Measurements from ENCODE around the gene CSF2RB. TPM values are rescaled to one million over a fixed set of nuclear protein-coding genes. Genes with fewer than 3 reads are reported as not detected.

Gene CSF2RB
- polyA plus RNA-seq, 1 donor (not counting 4 experiments of a cell fraction or from before 2014, with no cell fraction given), result 0.08 TPM

DNA sequence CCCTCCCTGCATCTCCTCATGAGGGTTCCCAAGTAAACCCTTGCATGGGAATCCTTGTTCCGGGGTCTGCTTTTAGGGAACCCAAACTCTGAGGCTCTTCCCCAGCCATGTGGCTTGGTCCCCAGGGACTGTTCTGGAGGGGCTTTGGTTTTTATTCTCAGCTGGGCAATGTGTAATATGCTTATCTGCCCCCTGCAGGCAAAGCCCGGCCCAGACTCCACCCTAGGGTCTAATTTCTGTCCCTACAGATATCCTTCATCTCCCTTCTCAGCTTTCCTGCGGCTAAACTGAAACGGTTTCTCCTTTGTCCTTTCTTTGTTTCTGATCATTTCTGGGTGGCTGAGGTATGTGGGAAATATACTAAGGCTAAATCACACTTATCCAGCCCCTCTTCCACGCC, 68.7 kb downstream of the CSF2RB start:
- peaks cover 4% of the 10 kb centered on the region for H3K4me1 ChIP-seq (ENCODE audit: control insufficient read depth, extremely low read depth, insufficient read depth, low read length)
- no peaks in the 10 kb centered on the region for H3K36me3 ChIP-seq (ENCODE audit: control insufficient read depth in 2 of 2, extremely low read depth in 1 of 2, insufficient read depth in 2 of 2, low read length in 2 of 2)
- peaks cover 2% of the 10 kb centered on the region for H3K27me3 ChIP-seq (ENCODE audit: control insufficient read depth, extremely low read depth, insufficient read depth, low read length)
- H3K4me3 ChIP-seq (ENCODE audit: control insufficient read depth in 2 of 3, extremely low read depth in 1 of 3, insufficient read depth in 2 of 3, low read depth in 1 of 3, low read length in 3 of 3), result no peak overlapping the region
- no peaks in the 10 kb centered on the region for H3K9me1 ChIP-seq (ENCODE audit: control insufficient read depth, extremely low read depth, insufficient read depth, low read length)
- no peak overlapping the region for H3K4me2 ChIP-seq (ENCODE audit: control insufficient read depth, extremely low read depth, insufficient read depth, low read depth, low read length)
- no peak for TF ChIP-seq EZH2 (IDR thresholded peaks at IDR 0.05; ENCODE audit: low read length)
- TF ChIP-seq, protein P1, sequence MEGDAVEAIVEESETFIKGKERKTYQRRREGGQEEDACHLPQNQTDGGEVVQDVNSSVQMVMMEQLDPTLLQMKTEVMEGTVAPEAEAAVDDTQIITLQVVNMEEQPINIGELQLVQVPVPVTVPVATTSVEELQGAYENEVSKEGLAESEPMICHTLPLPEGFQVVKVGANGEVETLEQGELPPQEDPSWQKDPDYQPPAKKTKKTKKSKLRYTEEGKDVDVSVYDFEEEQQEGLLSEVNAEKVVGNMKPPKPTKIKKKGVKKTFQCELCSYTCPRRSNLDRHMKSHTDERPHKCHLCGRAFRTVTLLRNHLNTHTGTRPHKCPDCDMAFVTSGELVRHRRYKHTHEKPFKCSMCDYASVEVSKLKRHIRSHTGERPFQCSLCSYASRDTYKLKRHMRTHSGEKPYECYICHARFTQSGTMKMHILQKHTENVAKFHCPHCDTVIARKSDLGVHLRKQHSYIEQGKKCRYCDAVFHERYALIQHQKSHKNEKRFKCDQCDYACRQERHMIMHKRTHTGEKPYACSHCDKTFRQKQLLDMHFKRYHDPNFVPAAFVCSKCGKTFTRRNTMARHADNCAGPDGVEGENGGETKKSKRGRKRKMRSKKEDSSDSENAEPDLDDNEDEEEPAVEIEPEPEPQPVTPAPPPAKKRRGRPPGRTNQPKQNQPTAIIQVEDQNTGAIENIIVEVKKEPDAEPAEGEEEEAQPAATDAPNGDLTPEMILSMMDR (optimal IDR thresholded peaks at IDR 0.05 in 1 of 3, IDR thresholded peaks at IDR 0.05 in 1 of 3, conservative IDR thresholded peaks at IDR 0.05 in 1 of 3; ENCODE audit: extremely low read depth in 1 of 3, insufficient read depth in 2 of 3, low read length in 3 of 3), result no peak
- no peak overlapping the region for H3K9ac ChIP-seq (ENCODE audit: control insufficient read depth, extremely low read depth, insufficient read depth, low read length)
- H3K27ac ChIP-seq (ENCODE audit: control insufficient read depth, insufficient read depth, low read length), result no peak overlapping the region
- no peaks in the 10 kb centered on the region for H4K20me1 ChIP-seq (ENCODE audit: control insufficient read depth, extremely low read depth, insufficient read depth, low read length)
- no peak overlapping the region for H2AFZ ChIP-seq (ENCODE audit: control insufficient read depth, low read length)
- DNase-seq (ENCODE audit: low read depth, low spot score), result no peak
- peaks cover 3% of the 10 kb centered on the region for H3K9me3 ChIP-seq (ENCODE audit: control insufficient read depth, low read depth, low read length)
- dilution Hi-C loops (cut with MboI; ENCODE audit: extremely low pct_ligation_motif_present, low sequenced_read_pairs), result no loop called here
- FAIRE-seq, result no peak
- H3K79me2 ChIP-seq (ENCODE audit: control insufficient read depth, insufficient read depth, low read length), result no peaks in the 10 kb centered on the region

DNA sequence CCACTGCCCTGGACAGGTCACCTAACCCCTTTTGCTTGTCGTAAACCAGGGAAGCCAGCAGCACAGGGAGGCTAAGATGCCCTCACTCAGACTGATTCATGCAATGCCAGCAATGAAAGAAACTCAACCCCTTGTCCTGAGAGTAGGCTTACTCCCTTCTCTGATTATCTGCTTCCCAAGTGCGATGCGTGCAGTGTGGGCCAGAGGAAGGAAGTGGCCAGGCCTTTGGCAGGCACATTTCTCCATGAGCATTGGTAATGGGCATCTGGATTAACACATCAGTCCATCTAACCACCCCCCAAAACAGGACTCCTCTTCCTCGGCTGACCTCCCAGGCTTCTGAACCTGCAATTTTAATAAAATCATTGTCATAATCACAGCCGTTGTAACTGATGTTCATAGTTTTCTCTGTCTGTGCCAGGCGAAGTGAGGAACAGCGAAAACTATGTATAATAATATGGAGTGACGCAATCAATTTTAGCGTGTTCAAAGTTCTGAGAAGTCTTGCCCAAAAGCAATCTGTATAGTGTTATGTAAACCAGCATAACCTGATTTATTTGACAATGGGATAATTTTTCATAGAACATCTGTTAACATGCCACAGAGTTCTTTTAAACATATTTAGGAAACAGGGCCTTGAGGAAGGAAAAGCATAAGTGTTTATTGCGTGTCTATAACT, 71.9 kb downstream of the CSF2RB start:
- H3K27me3 ChIP-seq (ENCODE audit: control insufficient read depth, extremely low read depth, insufficient read depth, low read length), result peaks cover 4% of the 10 kb centered on the region
- H3K4me1 ChIP-seq (ENCODE audit: control insufficient read depth, extremely low read depth, insufficient read depth, low read length), result no peaks in the 10 kb centered on the region
- H3K4me2 ChIP-seq (ENCODE audit: control insufficient read depth, extremely low read depth, insufficient read depth, low read depth, low read length), result no peak overlapping the region
- no peak overlapping the region for H3K9ac ChIP-seq (ENCODE audit: control insufficient read depth, extremely low read depth, insufficient read depth, low read length)
- no peaks in the 10 kb centered on the region for H3K79me2 ChIP-seq (ENCODE audit: control insufficient read depth, insufficient read depth, low read length)
- H2AFZ ChIP-seq (ENCODE audit: control insufficient read depth, low read length), result no peak overlapping the region
- H4K20me1 ChIP-seq (ENCODE audit: control insufficient read depth, extremely low read depth, insufficient read depth, low read length), result no peaks in the 10 kb centered on the region
- no peak overlapping the region for H3K4me3 ChIP-seq (ENCODE audit: control insufficient read depth in 2 of 3, extremely low read depth in 1 of 3, insufficient read depth in 2 of 3, low read depth in 1 of 3, low read length in 3 of 3)
- dilution Hi-C loops (cut with MboI; ENCODE audit: extremely low pct_ligation_motif_present, low sequenced_read_pairs), result no loop called here
- TF ChIP-seq EZH2 (IDR thresholded peaks at IDR 0.05; ENCODE audit: low read length), result no peak
- TF ChIP-seq, protein P1 (optimal IDR thresholded peaks at IDR 0.05 in 1 of 3, IDR thresholded peaks at IDR 0.05 in 1 of 3, conservative IDR thresholded peaks at IDR 0.05 in 1 of 3; ENCODE audit: extremely low read depth in 1 of 3, insufficient read depth in 2 of 3, low read length in 3 of 3), result no peak
- no peak overlapping the region for H3K27ac ChIP-seq (ENCODE audit: control insufficient read depth, insufficient read depth, low read length)
- FAIRE-seq (no peak), DNase-seq (ENCODE audit: low read depth, low spot score) (no peak)
- H3K9me1 ChIP-seq (ENCODE audit: control insufficient read depth, extremely low read depth, insufficient read depth, low read length), result no peaks in the 10 kb centered on the region
- H3K36me3 ChIP-seq (ENCODE audit: control insufficient read depth in 2 of 2, extremely low read depth in 1 of 2, insufficient read depth in 2 of 2, low read length in 2 of 2), result no peaks in the 10 kb centered on the region
- H3K9me3 ChIP-seq (ENCODE audit: control insufficient read depth, low read depth, low read length), result peaks cover 3% of the 10 kb centered on the region
